Neuronal stem cell (in vitro differentiated cells): ENCODE measurements around the gene CCDC117. TPM values are rescaled to one million over a fixed set of nuclear protein-coding genes. Genes with fewer than 3 reads are reported as not detected.

Experiments
- DNase-seq: peaks from one replicate; pipeline ENCODE4 v3.0.0-alpha.2; 2013; ENCODE audit warnings: low spot score
- H2AFZ ChIP-seq: one replicate; pipeline ENCODE4 v1.6.1; 2013; ENCODE audit warnings: mild to moderate bottlenecking, low read length, inconsistent platforms
- H2AK5ac ChIP-seq: 2 replicates; pipeline ENCODE4 v1.6.1; 2013; ENCODE audit warnings: low read depth, mild to moderate bottlenecking, inconsistent platforms, low read length, moderate library complexity, mixed read lengths
- H2BK120ac ChIP-seq: 2 replicates; pipeline ENCODE4 v1.6.1; 2013; ENCODE audit warnings: low read depth, mild to moderate bottlenecking, inconsistent platforms, low read length, moderate library complexity, mixed read lengths
- H2BK12ac ChIP-seq: one replicate; pipeline ENCODE4 v1.6.1; 2013; ENCODE audit warnings: low read length, inconsistent platforms
- H2BK15ac ChIP-seq: 2 replicates; pipeline ENCODE4 v1.6.1; 2013; ENCODE audit warnings: mild to moderate bottlenecking, low read length, inconsistent platforms, mixed read lengths
- H2BK5ac ChIP-seq: one replicate; pipeline ENCODE4 v1.6.1; 2013; ENCODE audit warnings: inconsistent platforms, mild to moderate bottlenecking, low read length, moderate library complexity
- H3K14ac ChIP-seq: one replicate; pipeline ENCODE4 v1.6.1; 2013; ENCODE audit warnings: low read length, inconsistent platforms
- H3K18ac ChIP-seq: 2 replicates; pipeline ENCODE4 v1.6.1; 2013; ENCODE audit warnings: low read length, inconsistent platforms
- H3K23ac ChIP-seq: 2 replicates; pipeline ENCODE4 v1.6.1; 2013; ENCODE audit warnings: low read depth, mild to moderate bottlenecking, mixed read lengths, low read length, inconsistent platforms; ENCODE audit not compliant: poor library complexity
- H3K27ac ChIP-seq: replicated peaks from 3 replicates; pipeline ENCODE4 v1.5.1; 2013; ENCODE audit warnings: low read length, inconsistent platforms
- H3K27me3 ChIP-seq, 3 experiments: 2 replicates each; pipeline ENCODE4 v1.6.1; 2013; ENCODE audit warnings: low read length in 3 of 3, mild to moderate bottlenecking in 2 of 3, inconsistent platforms in 1 of 3, low read depth in 1 of 3, mixed read lengths in 1 of 3, moderate library complexity in 1 of 3; ENCODE audit not compliant: control insufficient read depth in 3 of 3, insufficient read depth in 3 of 3
- H3K36me3 ChIP-seq, 2 donors: replicated peaks in 1 of 2; 2 replicates each; pipeline ENCODE4 v1.6.1; 2013; ENCODE audit warnings: low read length in 2 of 2; ENCODE audit not compliant: control insufficient read depth in 2 of 2, insufficient read depth in 2 of 2
- H3K4ac ChIP-seq: 2 replicates; pipeline ENCODE4 v1.6.1; 2013; ENCODE audit warnings: inconsistent platforms, mild to moderate bottlenecking, low read length, moderate library complexity
- H3K4me1 ChIP-seq, 2 donors: 1 replicate in 1 of 2; 2 replicates in 1 of 2; pipeline ENCODE4 v1.6.1; 2013; ENCODE audit warnings: low read length in 2 of 2, low read depth in 1 of 2; ENCODE audit not compliant: control insufficient read depth in 2 of 2, insufficient read depth in 1 of 2
- H3K4me2 ChIP-seq: one replicate; pipeline ENCODE4 v1.6.1; 2013; ENCODE audit warnings: mild to moderate bottlenecking, low read length, inconsistent platforms; ENCODE audit not compliant: insufficient read depth, poor library complexity, severe bottlenecking
- H3K4me3 ChIP-seq, 2 donors: 2 replicates each; pipeline ENCODE4 v1.5.1; 2013; ENCODE audit warnings: low read length in 2 of 2, mild to moderate bottlenecking in 2 of 2, inconsistent platforms in 1 of 2, moderate library complexity in 1 of 2
- H3K79me1 ChIP-seq: one replicate; pipeline ENCODE4 v1.6.1; 2013; ENCODE audit warnings: low read depth, mild to moderate bottlenecking, inconsistent platforms, low read length, moderate library complexity
- H3K9ac ChIP-seq: one replicate; pipeline ENCODE4 v1.6.1; 2013; ENCODE audit warnings: mild to moderate bottlenecking, low read depth, low read length, inconsistent platforms; ENCODE audit not compliant: poor library complexity
- H3K9me3 ChIP-seq, 2 donors: replicated peaks in 1 of 2; 2 replicates each; pipeline versions ENCODE3 to v1.6.1; 2013; ENCODE audit warnings: low read length in 2 of 2, mild to moderate bottlenecking in 2 of 2, inconsistent platforms in 1 of 2, low read depth in 1 of 2, mixed read lengths in 1 of 2, moderate library complexity in 1 of 2; ENCODE audit not compliant: control insufficient read depth in 2 of 2, insufficient read depth in 1 of 2
- H4K8ac ChIP-seq: one replicate; pipeline ENCODE4 v1.6.1; 2013; ENCODE audit warnings: low read depth, mild to moderate bottlenecking, inconsistent platforms, low read length, moderate library complexity
- H4K91ac ChIP-seq: one replicate; pipeline ENCODE4 v1.6.1; 2013; ENCODE audit warnings: low read length, low read depth, mild to moderate bottlenecking, inconsistent platforms; ENCODE audit not compliant: poor library complexity
- WGBS, 2 donors: extraction: QIAGEN DNeasy Blood & Tissue Kit; methylation state at CpG; one replicate each; pipeline ENCODE4 v1.1.7; 2013; ENCODE audit warnings: missing lambda C conversion rate in 2 of 2, mixed read lengths in 1 of 2; ENCODE audit not compliant: insufficient read length in 2 of 2, insufficient replicate concordance in 1 of 2; ENCODE audit errors: extremely low coverage in 2 of 2; 5-methylcytosine and 5-hydroxymethylcytosine counted together
- polyA plus RNA-seq, 2 experiments: library from polyadenylated mRNA; stranded (reverse); fragments of 200-250 nt; gene quantifications; one replicate each; pipeline ENCODE4 v1.2.3, GENCODE V29; 2013

The CCDC117 gene
- 32.5 TPM for polyA plus RNA-seq (2013, experiment 1 of 2)
- polyA plus RNA-seq (2013, experiment 2 of 2), result 33.6 TPM

DNA sequence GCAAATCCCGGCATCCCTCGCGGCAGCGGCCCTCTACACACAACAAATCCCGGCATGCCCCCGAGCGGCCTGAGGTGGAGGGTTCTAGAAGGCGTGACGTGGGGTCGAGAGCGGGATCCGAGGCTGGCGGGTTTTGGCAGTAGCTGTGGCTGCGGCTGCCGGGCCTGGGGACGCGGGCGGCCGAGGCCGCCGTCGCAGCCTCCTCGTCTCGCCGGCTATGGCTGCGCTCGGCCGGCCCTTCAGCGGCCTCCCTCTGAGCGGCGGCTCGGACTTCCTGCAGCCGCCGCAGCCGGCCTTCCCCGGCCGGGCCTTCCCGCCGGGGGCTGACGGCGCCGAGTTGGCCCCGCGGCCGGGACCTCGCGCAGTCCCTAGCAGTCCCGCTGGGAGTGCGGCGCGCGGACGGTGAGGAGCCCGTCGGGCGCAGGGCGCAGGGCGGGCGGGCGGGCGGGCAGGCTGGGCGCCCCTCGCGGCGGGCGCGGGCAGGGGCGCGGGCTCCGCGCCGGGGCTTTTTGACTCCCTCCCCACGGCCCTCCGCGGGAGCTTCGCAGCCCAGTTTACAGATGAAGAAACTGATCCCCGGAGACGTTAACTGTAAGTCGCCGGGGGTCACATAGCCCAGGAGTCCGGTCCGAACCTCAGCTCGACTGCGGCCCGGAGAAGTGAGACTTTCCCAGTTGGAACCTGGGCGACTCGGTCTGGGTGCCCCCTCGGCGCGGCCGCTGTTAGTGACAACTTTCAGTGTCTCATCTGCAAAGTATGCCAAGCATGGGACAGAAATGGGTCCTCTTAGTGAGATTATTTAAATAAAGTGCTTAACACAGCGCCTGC lies at the start of gene CCDC117:
CCDC117 (plus strand) TSS at position 63 of the 828 bp plus-strand sequence; CDS start at position 218, 155 bp downstream.
- Histone ChIP-seq H3K14ac (no peak within 1 kb of the TSS), H2BK120ac (no peak within 1 kb of the TSS), H3K27ac (peak within 1 kb of the TSS; percentile 86), H2AK5ac (no peak within 1 kb of the TSS), H2AFZ (peak within 1 kb of the TSS; percentile 96), H3K4me1 (peaks cover 0 to 4% of the 10 kb centered on the region in 2 donors), H4K8ac (no peak within 1 kb of the TSS), H3K27me3 (no peaks in the 10 kb centered on the region), H2BK15ac (no peak within 1 kb of the TSS), H3K4ac (no peak within 1 kb of the TSS), H2BK5ac (peak within 1 kb of the TSS; percentile 93), H2BK12ac (peak within 1 kb of the TSS; percentile 41), H3K9ac (peak within 1 kb of the TSS; percentile 81), H3K4me3 (peak within 1 kb of the TSS; percentile 73 to 92), H3K79me1 (peaks cover 4% of the 10 kb centered on the region), H3K18ac (peak within 1 kb of the TSS; percentile 95), H3K23ac (peak within 1 kb of the TSS; percentile 73), H3K4me2 (peak within 1 kb of the TSS; percentile 54), H3K9me3 (peaks cover 0 to 10% of the 10 kb centered on the region in 2 donors), H3K36me3 (peaks cover 6 to 37% of the 10 kb centered on the region in 2 donors), H4K91ac (no peak within 1 kb of the TSS)
- no CpG with 5 or more reads among the region's 92 CpGs for WGBS, 2 donors
- DNase-seq, result peak; percentile 87

- Histone ChIP-seq H3K36me3 (peaks cover 4 to 78% of the 10 kb centered on the region in 2 donors), H3K4ac (no peak overlapping the region), H2BK5ac (no peak overlapping the region), H2BK120ac (no peak overlapping the region), H3K4me2 (no peak overlapping the region), H4K8ac (no peak overlapping the region), H3K27me3 (no peaks in the 10 kb centered on the region), H3K23ac (no peak overlapping the region), H3K9ac (no peak overlapping the region), H3K79me1 (peaks cover 3% of the 10 kb centered on the region), H3K14ac (no peak overlapping the region), H3K4me1 (no peaks in the 10 kb centered on the region), H2AK5ac (no peak overlapping the region), H2BK15ac (no peak overlapping the region), H3K9me3 (no peaks in the 10 kb centered on the region), H3K18ac (no peak overlapping the region), H2BK12ac (no peak overlapping the region), H2AFZ (no peak overlapping the region), H3K4me3 (no peak overlapping the region), H4K91ac (no peak overlapping the region), H3K27ac (no peak overlapping the region)
- WGBS, 2 donors, result no CpG with 5 or more reads among the region's 1 CpG
- DNase-seq, result no peak
Observed at GRCh38 chr22:28728002-28728401, 44.5 kb upstream of the CCDC117 start.

DNA sequence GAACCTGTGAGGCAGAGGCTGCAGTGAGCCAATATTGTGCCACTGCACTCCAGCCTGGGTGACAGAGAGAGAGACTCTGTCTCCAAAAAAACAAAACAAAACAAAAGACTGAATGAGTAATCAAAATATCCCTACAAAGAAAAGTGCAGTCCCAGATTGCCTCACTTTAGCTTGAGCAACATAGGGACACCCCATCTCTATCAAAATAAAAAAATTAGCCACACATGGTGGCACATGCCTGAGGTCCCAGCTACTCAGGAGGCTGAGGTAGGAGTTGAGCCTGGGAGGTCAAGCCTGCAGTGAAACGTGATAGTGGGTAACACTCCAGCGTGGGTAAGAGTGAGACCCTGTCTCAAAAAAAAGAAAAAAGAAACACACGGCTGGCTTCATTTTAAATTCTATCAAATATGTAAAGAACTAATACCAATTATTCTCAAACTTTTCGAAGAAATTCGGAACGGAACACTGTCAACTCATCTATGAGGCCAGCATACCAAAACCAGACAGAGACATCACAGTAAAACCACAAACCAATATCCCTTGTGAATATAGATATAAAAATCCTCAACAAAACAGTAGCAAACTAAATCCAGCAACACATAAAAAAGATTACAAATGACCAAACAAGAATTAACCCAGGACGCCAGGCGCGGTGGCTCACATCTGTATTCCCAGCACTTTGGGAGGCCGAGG lies 43.7 kb upstream of the CCDC117 start:
- Histone ChIP-seq H3K14ac (no peak overlapping the region), H3K9me3 (no peaks in the 10 kb centered on the region), H3K36me3 (peaks cover 6 to 81% of the 10 kb centered on the region in 2 donors), H3K4me3 (no peak overlapping the region), H2AK5ac (no peak overlapping the region), H3K27ac (no peak overlapping the region), H3K27me3 (no peaks in the 10 kb centered on the region), H4K91ac (no peak overlapping the region), H3K9ac (no peak overlapping the region), H3K18ac (no peak overlapping the region), H2BK12ac (no peak overlapping the region), H3K79me1 (peaks cover 3% of the 10 kb centered on the region), H2BK15ac (no peak overlapping the region), H3K4me2 (no peak overlapping the region), H2AFZ (no peak overlapping the region), H4K8ac (no peak overlapping the region), H3K4me1 (no peaks in the 10 kb centered on the region), H3K4ac (no peak overlapping the region), H2BK5ac (no peak overlapping the region), H2BK120ac (no peak overlapping the region), H3K23ac (no peak overlapping the region)
- no peak for DNase-seq
- no CpG with 5 or more reads among the region's 10 CpGs for WGBS, 2 donors

GRCh38 chr22:28730179-28730578 lies 42.3 kb upstream of the CCDC117 start:
- peaks cover 11 to 79% of the 10 kb centered on the region in 2 donors for H3K36me3 ChIP-seq
- H3K4ac ChIP-seq, result no peak overlapping the region
- no peak overlapping the region for H3K4me2 ChIP-seq
- H2BK5ac ChIP-seq, result no peak overlapping the region
- H2BK12ac ChIP-seq, result no peak overlapping the region
- no peak overlapping the region for H3K9ac ChIP-seq
- no peak overlapping the region for H2AFZ ChIP-seq
- no peak overlapping the region for H3K23ac ChIP-seq
- no peak overlapping the region for H4K8ac ChIP-seq
- no peak overlapping the region for H3K14ac ChIP-seq
- H2BK15ac ChIP-seq, result no peak overlapping the region
- H3K18ac ChIP-seq, result no peak overlapping the region
- no CpG with 5 or more reads among the region's 3 CpGs for WGBS, 2 donors
- no peaks in the 10 kb centered on the region for H3K9me3 ChIP-seq
- H3K27ac ChIP-seq, result no peak overlapping the region
- no peak overlapping the region for H2BK120ac ChIP-seq
- H3K79me1 ChIP-seq, result peaks cover 3% of the 10 kb centered on the region
- H2AK5ac ChIP-seq, result no peak overlapping the region
- no peak overlapping the region for H3K4me3 ChIP-seq
- H3K4me1 ChIP-seq, result no peaks in the 10 kb centered on the region
- DNase-seq, result no peak
- H3K27me3 ChIP-seq, result no peaks in the 10 kb centered on the region
- H4K91ac ChIP-seq, result no peak overlapping the region
